ENCODE measurements around the gene SIGLEC5. TPM values are rescaled to one million over a fixed set of nuclear protein-coding genes. Genes with fewer than 3 reads are reported as not detected.

The SIGLEC5 gene
- total RNA-seq, 1 donor from 2014 or later = not detected

DNA sequence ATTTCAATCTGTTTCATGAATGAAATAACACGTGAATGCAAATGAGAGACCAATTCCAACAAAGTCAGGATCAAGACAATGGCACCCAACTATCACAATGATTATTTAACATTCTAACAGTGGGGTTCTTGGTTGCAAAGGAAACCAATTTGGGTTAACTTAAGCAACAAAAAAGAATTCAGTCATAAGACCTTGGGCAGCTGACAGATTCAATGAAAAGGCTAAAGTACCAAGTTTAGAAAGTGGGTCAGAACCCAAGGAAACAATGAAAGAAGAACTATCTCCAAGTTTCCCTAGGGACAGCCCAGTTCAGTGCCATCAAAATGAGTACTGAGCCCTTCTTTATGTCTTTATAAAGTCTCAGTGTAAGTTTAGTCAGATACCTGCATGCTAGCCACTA is 33.9 kb upstream of the SIGLEC5 start:
- no peak for TF ChIP-seq CTCF (IDR thresholded peaks at IDR 0.05; ENCODE audit: unreplicated experiment)
- H3K4me1 Mint-ChIP-seq (ENCODE audit: unreplicated experiment) = no peaks in the 10 kb centered on the region
- no peaks in the 10 kb centered on the region for H3K36me3 Mint-ChIP-seq (ENCODE audit: low read depth, unreplicated experiment)
- H3K27me3 Mint-ChIP-seq (ENCODE audit: unreplicated experiment) = no peaks in the 10 kb centered on the region
- no peak overlapping the region for H3K27ac Mint-ChIP-seq (ENCODE audit: unreplicated experiment)
- no peak for DNase-seq (ENCODE audit: low spot score)
- no peak overlapping the region for H3K4me3 Mint-ChIP-seq (ENCODE audit: unreplicated experiment)
- H3K9me3 Mint-ChIP-seq (ENCODE audit: unreplicated experiment) = no peaks in the 10 kb centered on the region

GRCh38 chr19:51663650-51664049 is 33.4 kb upstream of the SIGLEC5 start:
- no peak for DNase-seq (ENCODE audit: low spot score)
- Mint-ChIP-seq H3K9me3 (ENCODE audit: unreplicated experiment) (no peaks in the 10 kb centered on the region), H3K27me3 (ENCODE audit: unreplicated experiment) (no peaks in the 10 kb centered on the region)

DNA sequence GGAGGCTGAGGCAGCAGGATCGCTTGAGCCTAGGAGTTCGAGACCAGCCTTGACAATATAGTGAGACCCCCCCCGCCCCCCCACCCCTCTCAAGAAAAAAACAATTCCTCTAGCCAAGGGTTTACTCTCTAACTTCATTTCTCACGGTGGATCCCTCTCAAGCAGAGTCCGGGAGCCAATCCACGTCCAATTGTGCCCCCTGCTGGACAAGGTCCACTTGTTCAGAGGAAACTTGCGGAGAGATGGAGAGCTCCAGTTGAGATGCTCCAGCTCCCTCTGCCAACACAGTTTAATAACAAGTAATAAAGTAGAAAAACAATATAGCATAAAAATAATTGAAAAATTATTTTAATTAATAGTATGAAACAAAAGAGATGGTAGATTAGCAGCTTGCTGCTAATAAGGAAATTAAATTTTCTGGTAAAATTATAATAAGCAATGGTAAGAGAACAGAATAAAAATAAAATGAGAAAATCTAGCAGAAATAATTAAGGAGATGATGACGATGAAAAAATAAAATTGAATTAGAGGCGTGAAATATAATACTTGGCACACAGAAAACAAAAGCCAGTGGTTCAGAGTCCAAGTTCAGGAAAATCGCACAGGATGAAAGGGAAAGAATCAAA is 30.9 kb upstream of the SIGLEC5 start:
- H3K36me3 Mint-ChIP-seq (ENCODE audit: low read depth, unreplicated experiment) = no peaks in the 10 kb centered on the region
- no peaks in the 10 kb centered on the region for H3K27me3 Mint-ChIP-seq (ENCODE audit: unreplicated experiment)
- DNase-seq (ENCODE audit: low spot score) = peak; percentile 87
- H3K4me1 Mint-ChIP-seq (ENCODE audit: unreplicated experiment) = peaks cover 2% of the 10 kb centered on the region
- H3K9me3 Mint-ChIP-seq (ENCODE audit: unreplicated experiment) = no peaks in the 10 kb centered on the region
- H3K27ac Mint-ChIP-seq (ENCODE audit: unreplicated experiment) = no peak overlapping the region
- no peak overlapping the region for H3K4me3 Mint-ChIP-seq (ENCODE audit: unreplicated experiment)
- peak; percentile 63 for TF ChIP-seq CTCF (IDR thresholded peaks at IDR 0.05; ENCODE audit: unreplicated experiment)

More at GRCh38 chr19:51663650-51664049, 33.4 kb upstream of the SIGLEC5 start:
- Mint-ChIP-seq H3K27ac (ENCODE audit: unreplicated experiment) (no peak overlapping the region), H3K4me1 (ENCODE audit: unreplicated experiment) (no peaks in the 10 kb centered on the region), H3K36me3 (ENCODE audit: low read depth, unreplicated experiment) (no peaks in the 10 kb centered on the region), H3K4me3 (ENCODE audit: unreplicated experiment) (no peak overlapping the region)
- no peak for TF ChIP-seq CTCF (IDR thresholded peaks at IDR 0.05; ENCODE audit: unreplicated experiment)

GRCh38 chr19:51654783-51655182 is 24.6 kb upstream of the SIGLEC5 start:
- Mint-ChIP-seq H3K27me3 (ENCODE audit: unreplicated experiment) (no peaks in the 10 kb centered on the region), H3K36me3 (ENCODE audit: low read depth, unreplicated experiment) (no peaks in the 10 kb centered on the region), H3K4me1 (ENCODE audit: unreplicated experiment) (peaks cover 2% of the 10 kb centered on the region), H3K9me3 (ENCODE audit: unreplicated experiment) (no peaks in the 10 kb centered on the region), H3K27ac (ENCODE audit: unreplicated experiment) (no peak overlapping the region), H3K4me3 (ENCODE audit: unreplicated experiment) (no peak overlapping the region)
- no peak for TF ChIP-seq CTCF (IDR thresholded peaks at IDR 0.05; ENCODE audit: unreplicated experiment)
- no peak for DNase-seq (ENCODE audit: low spot score)

DNA sequence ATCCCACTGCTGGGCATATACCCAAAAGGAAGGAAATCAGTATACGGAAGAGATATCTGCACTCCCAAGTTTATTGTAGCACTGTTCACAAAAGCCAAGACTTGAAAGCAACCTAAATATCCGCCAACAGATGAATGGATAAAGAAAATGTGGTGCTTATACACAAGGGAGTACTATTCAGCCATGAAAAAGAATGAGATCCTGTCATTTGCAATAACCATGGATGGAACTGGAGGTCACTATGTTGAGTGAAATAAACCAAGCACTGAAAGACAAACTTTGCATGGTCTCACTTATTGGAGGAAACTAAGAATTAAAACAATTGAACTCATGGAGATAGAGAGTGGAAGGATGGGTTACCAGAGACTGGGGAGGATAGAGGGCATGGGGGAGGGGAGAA is 23.0 kb upstream of the SIGLEC5 start:
- H3K27ac Mint-ChIP-seq (ENCODE audit: unreplicated experiment) = no peak overlapping the region
- H3K4me1 Mint-ChIP-seq (ENCODE audit: unreplicated experiment) = peaks cover 2% of the 10 kb centered on the region
- no peaks in the 10 kb centered on the region for H3K27me3 Mint-ChIP-seq (ENCODE audit: unreplicated experiment)
- no peak for TF ChIP-seq CTCF (IDR thresholded peaks at IDR 0.05; ENCODE audit: unreplicated experiment)
- no peak overlapping the region for H3K4me3 Mint-ChIP-seq (ENCODE audit: unreplicated experiment)
- H3K9me3 Mint-ChIP-seq (ENCODE audit: unreplicated experiment) = peaks cover 7% of the 10 kb centered on the region
- no peak for DNase-seq (ENCODE audit: low spot score)
- H3K36me3 Mint-ChIP-seq (ENCODE audit: low read depth, unreplicated experiment) = no peaks in the 10 kb centered on the region

Data from endothelial cell (in vitro differentiated cells).